GM18502 (cell line): ENCODE measurements around the gene POU6F1.
A peak's percentile ranks its signal among the peaks of the same experiment; 100 is the strongest.

Experiments used
- ATAC-seq: cut with Tn5 transposase; IDR thresholded peaks from one replicate; pipeline ENCODE4 v1.9.1; 2021; ENCODE audit warnings: mild to moderate bottlenecking; ENCODE audit not compliant: unreplicated experiment, poor library complexity

POU6F1 gene

GRCh38 chr12:51172515-51173431 lies 45.1 kb downstream of the POU6F1 start, which contains the start of gene TFCP2:
TSS of gene TFCP2 (minus strand) at chr12:51173135. CDS start at chr12:51172422, 713 bp downstream.
- ATAC-seq, result peak; percentile 95

DNA sequence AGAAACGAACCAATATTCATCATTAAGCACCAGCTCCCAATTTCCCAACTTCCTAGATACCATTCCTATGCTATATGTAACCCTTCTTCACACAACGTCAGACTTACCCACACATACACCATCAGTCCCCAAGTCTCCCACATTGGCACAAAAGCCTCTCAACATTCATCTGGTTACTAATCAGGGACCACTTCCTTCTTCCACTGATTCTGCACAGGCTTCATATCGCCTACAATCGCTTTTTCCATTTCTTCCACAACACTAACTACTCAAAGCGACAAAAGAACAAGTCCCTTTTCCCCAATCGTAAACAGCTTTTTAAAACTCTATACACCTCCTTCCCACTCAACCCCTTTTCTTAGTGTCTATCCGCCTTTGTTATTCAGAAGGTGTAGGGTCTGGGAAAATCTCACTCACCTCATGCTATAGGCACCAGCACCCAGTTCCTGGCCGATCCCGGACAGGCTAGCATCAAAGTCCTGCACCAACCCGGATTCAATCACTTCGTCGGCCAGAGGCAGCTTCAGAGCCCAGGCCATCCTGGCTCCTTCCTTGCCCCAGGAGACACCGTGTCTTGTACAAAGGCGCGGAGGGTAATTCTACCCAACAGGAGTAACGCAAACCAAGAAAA lies 45.9 kb downstream of the POU6F1 start:
- ATAC-seq, result peak; percentile 13

- no peak for ATAC-seq
Observed at GRCh38 chr12:51163795-51164194, 54.1 kb downstream of the POU6F1 start.

- ATAC-seq, result no peak
Observed at GRCh38 chr12:51162217-51162616, 55.6 kb downstream of the POU6F1 start.

DNA sequence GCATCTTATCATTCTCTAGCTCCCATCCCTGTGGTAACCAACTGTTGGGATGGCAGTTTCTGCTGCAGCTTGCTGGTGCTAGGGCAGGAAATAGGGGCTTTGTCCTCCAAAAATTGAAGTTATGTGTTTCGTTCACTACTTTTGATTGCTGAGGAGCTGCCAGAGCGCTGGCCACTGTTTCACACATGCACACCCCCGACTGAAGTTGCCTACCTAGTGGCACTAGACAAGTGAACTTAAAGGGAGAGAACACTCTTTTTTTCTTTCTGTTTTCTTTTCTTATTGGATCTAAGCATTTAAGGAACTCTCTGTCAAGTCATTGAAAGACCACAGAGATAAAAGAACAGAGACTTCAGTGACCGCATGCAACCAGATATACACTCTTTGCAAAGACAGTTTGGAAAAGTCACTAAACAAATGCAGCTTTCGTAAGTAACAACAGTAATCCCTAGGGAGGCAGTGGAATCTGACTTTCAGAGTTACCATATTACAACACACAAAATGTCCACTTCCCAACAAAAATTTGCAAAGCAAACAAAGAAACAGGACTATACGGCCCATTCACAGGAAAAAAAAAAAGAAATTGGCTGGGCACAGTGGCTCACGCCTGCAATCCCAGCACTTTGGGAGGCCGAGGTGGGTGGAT lies 56.9 kb downstream of the POU6F1 start:
- ATAC-seq, result no peak

DNA sequence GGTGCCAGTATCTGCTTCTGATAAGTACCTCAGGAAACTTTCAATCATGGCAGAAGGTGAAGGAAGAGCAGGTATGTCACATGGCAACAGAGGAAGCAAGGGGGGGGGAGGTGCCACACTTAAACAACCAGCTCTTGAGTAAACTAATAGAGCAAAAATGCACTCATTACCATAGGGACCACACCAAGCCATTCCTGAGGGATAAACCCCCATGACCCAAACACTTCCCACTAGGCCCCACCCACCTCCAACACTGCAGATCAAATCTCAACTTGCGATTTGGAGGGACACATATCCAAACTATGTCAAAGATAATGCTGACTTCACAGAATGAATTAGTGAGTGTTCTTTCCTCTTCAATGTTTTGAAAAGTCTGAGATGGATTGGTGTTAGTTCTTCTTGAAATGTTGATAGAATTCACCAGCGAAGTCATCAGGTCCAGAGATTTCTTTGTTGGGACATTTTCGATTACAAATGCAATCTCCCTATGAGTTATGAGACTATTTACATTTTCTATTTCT lies 61.6 kb downstream of the POU6F1 start:
- no peak for ATAC-seq

DNA sequence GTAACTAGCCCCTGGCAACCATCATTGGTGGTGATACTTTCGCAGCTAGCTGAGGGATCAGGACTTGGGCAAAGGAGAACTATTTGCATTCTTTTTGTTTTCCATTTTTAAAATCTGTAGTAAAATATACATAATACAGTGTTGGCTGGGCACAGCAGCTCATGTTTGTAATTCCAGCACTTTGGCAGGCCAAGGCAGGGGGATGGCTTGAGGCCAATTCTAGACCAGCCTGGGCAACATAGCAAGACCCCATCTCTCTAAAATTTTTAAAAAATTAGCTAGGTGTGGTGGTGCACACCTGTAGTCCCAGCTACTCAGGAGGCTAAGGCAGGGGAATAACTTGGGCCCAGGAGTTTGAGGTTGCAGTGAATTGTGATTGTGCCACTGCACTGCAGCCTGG lies 64.9 kb downstream of the POU6F1 start:
- no peak for ATAC-seq

GRCh38 chr12:51150777-51151176 lies 67.1 kb downstream of the POU6F1 start:
- ATAC-seq, result no peak

DNA sequence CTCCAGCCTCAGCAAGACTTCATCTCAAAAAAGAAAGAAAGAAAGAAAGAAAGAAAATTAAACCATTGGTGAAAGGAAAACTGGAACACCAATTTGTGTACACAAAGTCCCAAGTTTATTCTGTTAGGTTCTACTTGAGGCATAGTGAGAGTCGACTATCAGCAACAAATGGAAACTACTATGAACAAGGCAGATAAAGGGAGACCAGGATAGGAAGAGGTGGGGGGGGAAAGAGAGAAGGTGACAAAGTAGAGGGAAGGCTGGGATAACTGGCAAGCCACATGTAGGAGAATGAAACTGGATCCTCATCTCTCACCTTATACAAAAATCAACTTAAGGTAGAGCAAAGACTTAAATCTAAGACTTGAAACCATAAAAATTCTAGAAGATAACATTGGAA lies 70.6 kb downstream of the POU6F1 start:
- ATAC-seq, result no peak

GRCh38 chr12:51139292-51139844 lies 78.5 kb downstream of the POU6F1 start:
- ATAC-seq, result no peak
